ENCODE measurements around the gene SLC12A5.

Gene SLC12A5

GRCh38 chr20:46051556-46052308 lies 22.7 kb downstream of the SLC12A5 start:
- DNase-seq (ENCODE audit: low read depth in 3 of 3, low spot score in 1 of 3), result no peak

- DNase-seq (ENCODE audit: low read depth in 3 of 3, low spot score in 1 of 3), result no peak
Observed at GRCh38 chr20:46053416-46053815, 24.4 kb downstream of the SLC12A5 start.

DNA sequence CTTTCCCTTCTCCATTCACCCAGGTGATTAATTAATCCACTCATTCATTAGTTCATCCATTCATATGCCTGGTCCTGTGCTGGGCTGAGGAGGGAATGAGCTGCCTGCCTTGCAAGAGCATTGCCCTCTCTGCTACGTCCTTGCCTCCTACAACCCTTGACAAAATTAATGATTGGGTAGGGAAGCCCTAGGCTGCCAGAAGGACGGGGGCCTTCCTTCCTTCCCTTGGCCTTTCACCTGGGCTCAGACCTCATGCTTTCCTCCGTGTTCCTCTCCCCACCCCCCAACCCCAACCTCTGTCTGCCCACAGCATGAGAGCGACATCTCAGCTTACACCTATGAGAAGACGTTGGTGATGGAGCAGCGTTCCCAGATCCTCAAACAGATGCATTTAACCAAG lies 25.6 kb downstream of the SLC12A5 start:
- no peak for DNase-seq (ENCODE audit: low read depth in 3 of 3, low spot score in 1 of 3)

DNA sequence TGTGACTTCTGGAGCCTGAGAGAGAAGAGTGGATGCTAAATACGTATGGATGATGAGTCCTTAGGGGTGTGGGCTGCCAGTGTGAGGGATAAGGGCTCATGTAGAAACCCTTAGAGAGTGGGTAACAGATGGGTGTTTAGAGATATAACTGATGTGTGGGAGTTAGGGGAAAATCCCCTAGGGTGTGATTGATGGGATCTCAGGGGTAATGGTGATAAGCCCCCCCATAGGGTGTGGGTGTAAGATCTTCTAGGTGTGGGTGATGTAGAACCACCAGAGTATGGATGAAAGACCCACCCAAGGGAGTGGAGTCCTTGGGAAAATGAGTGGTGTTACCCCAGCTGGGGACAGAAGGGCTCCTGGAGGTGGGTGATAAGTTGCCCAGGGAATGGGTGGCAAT lies 26.3 kb downstream of the SLC12A5 start:
- DNase-seq (ENCODE audit: low read depth in 3 of 3, low spot score in 1 of 3), result no peak

- no peak for DNase-seq (ENCODE audit: low read depth in 3 of 3, low spot score in 1 of 3)
Observed at GRCh38 chr20:46056027-46056833, 27.2 kb downstream of the SLC12A5 start.

- no peak for DNase-seq (ENCODE audit: low read depth in 3 of 3, low spot score in 1 of 3)
Observed at GRCh38 chr20:46056970-46057855, 28.2 kb downstream of the SLC12A5 start.

- no peak for DNase-seq (ENCODE audit: low read depth in 3 of 3, low spot score in 1 of 3)
Observed at GRCh38 chr20:46057856-46058598, 29.0 kb downstream of the SLC12A5 start.

GRCh38 chr20:46058599-46059281 lies 29.7 kb downstream of the SLC12A5 start:
- no peak for DNase-seq (ENCODE audit: low read depth in 3 of 3, low spot score in 1 of 3)

DNA sequence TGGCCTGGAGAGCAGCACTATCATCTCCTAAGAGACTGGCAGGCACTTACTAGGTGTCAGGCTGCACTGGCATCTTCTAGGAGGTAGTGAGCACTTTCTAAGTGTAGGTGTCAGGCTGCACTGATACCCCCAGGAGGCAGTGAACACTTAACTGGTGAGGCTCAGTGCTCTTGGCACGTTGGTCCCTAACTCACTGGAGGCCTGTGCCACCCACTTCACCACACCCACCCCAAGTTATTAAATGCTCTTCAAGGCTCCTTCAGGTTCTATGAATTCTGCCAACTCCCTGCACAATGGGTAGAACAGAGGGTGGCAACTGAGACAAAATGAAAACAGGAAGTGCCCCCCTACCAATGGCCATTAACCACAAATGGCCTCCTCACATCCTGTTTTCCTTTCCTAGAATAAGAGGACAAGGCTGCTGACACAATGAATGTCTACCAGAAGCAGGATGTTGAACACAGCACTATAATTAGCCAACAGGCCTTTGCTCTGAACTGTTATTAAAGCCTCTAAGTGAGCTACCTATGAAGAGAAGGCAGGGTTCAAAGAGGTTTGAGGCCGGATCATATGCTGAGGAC lies 31.4 kb downstream of the SLC12A5 start:
- no peak for DNase-seq (ENCODE audit: low read depth in 3 of 3, low spot score in 1 of 3)

DNA sequence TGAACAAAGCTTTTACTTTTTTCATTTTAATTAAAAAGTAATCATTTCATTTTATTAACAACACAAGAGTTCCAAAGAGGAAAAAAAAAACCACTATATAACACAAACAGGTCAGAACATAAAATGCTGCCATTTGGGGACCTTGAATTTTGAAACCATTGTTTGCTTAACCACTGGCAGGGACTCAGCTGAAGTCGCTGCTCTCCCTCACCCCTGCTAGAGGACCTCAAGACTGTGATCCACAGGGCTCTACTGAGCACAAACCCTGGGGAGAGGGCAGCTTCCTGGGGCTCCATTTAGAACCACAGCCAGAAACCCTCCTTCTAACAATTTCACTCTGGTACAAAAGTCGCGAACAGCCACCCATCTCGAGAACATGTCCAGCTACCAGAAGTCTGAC lies 32.0 kb downstream of the SLC12A5 start:
- DNase-seq (ENCODE audit: low read depth in 3 of 3, low spot score in 1 of 3), result no peak

DNA sequence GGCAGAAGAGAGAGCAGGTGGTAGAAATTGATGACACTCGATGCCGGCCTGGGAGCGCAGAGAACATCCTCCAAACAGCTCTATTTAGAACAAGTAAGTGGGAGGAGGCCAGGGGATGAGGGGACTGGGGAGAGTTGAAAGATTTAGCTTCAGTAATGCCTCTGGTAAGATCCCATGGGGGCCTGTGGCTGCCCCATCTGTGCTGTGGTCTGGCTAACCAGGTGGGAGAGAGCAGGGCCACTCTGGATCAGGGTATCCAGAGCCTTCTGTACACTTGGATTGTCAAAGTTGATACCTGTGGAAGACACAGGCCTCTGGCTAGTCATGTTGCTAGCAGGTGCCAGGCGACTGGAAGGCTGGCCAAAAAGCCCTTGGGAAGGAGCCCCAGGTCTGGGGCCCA lies 33.1 kb downstream of the SLC12A5 start:
- no peak for DNase-seq (ENCODE audit: low read depth in 3 of 3, low spot score in 1 of 3)

DNA sequence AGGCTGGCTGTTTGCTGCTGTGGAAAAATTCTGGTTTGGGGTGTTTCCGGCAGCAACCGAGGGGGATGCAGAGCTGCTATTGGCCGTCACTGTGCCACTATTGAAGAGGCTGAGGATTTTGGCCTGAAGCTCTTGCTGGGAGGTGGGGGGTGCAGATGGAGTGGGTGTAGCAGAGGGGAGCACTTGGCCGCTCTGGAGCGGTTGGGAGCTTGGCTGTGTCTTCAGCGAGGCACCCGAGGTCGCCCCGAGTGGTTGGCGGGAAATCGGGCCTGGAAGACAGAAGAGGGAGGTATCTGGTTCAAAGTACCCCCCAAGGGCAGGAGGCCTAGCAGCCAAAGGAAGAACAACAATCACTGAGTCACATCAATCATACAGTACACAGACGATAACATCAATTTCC lies 33.6 kb downstream of the SLC12A5 start:
- DNase-seq (ENCODE audit: low read depth in 3 of 3, low spot score in 1 of 3), result no peak

DNA sequence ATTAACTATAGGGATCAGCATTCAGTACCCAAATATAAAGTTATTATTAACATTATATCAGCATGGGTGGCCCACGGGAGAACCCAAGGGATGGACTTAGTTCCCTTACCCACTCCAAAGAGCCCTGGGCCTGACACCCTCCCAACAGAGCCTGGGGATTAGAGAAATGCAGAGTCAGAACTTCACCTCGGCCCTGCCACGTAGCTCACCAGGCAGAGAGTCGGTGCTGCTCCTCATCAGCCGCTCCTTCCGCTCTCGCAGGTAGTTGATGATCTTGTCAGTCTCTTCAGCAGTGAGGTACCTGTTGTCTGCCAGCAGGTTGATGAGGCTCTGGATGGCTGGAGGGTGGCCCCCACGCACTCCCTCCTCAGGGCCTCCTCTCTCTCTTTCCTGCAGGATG lies 34.1 kb downstream of the SLC12A5 start:
- no peak for DNase-seq (ENCODE audit: low read depth in 3 of 3, low spot score in 1 of 3)

GRCh38 chr20:46063652-46064054 lies 34.6 kb downstream of the SLC12A5 start:
- DNase-seq (ENCODE audit: low read depth in 3 of 3, low spot score in 1 of 3), result no peak

DNA sequence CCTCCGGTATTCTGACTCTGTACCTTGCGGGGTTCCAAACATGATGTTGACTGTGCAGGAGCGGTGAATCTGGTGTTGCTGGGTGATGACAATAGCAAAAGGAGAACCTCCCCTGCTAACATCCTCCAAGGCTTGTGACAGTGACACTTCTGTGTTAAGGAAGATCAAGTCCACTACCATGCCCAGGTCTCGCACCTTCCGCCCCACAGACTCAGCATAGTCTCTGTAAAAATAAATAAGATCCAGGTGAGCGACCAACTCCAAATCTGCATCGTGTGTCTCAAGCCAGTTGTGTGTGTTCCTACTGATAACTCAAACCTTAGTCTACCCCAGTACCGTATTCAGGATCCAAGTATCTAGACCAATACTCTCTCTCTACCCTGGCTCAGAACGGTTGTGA lies 36.0 kb downstream of the SLC12A5 start:
- no peak for DNase-seq (ENCODE audit: low read depth in 3 of 3, low spot score in 1 of 3)

- DNase-seq (ENCODE audit: low read depth in 3 of 3, low spot score in 1 of 3), result no peak
Observed at GRCh38 chr20:46065691-46066090, 36.7 kb downstream of the SLC12A5 start.

- DNase-seq (ENCODE audit: low read depth in 3 of 3, low spot score in 1 of 3), result no peak
Observed at GRCh38 chr20:46070215-46070900, 41.3 kb downstream of the SLC12A5 start.

GRCh38 chr20:46071573-46071972 lies 42.6 kb downstream of the SLC12A5 start:
- no peak for DNase-seq (ENCODE audit: low read depth in 3 of 3, low spot score in 1 of 3)

GRCh38 chr20:46073024-46073423 lies 44.0 kb downstream of the SLC12A5 start:
- no peak for DNase-seq (ENCODE audit: low read depth in 3 of 3, low spot score in 1 of 3)
